NCI-H1930 (cell line): ENCODE results near the gene PTPN18.
A peak's percentile ranks its signal among the peaks of the same experiment; 100 is the strongest.

ENCODE experiments used
- DNase-seq, 2 experiments: peaks; one replicate each; lab custom pipeline; 2025; lab: John Stamatoyannopoulos, UW

The PTPN18 gene

DNA sequence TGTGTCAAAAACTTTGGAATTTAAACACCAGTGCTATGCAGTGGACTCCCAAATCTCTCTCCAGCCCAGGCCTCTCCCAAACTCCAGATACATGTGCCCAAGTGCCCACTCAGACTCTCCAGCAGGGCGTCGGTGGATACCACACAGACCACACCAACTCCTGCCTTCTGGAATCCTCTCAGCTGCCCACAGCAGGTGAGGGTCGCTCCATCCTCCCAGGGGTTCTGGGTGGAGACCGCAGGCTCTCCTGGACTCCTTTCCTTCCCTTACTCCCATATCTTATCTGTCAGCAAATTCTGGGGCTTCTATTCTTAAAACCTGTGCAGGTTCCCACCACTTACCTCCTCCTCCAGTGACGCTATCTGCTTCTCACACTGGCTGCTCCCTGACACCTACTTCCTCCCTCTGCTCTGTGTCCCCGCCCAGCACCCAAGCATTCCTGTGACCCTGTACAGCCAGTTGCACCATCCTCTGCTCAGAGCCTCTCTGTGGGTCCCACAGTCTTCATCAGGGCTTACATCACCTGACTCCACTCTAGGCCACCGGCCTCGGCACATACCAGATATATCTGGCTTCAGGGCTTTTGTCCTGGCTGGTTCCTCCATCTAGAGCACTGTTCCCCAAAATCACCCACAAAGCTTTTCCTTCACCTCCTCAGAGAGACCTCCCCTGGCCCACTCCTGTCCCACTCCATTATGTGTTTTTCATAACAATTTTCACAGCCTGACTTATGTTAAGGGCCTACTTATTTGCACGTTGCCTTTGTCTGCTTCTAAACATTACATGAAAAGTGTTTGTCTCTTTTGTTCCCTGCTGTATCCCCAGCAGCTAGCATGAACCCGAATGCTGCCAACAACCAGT lies 15.7 kb upstream of the PTPN18 start:
- DNase-seq: no peak

DNA sequence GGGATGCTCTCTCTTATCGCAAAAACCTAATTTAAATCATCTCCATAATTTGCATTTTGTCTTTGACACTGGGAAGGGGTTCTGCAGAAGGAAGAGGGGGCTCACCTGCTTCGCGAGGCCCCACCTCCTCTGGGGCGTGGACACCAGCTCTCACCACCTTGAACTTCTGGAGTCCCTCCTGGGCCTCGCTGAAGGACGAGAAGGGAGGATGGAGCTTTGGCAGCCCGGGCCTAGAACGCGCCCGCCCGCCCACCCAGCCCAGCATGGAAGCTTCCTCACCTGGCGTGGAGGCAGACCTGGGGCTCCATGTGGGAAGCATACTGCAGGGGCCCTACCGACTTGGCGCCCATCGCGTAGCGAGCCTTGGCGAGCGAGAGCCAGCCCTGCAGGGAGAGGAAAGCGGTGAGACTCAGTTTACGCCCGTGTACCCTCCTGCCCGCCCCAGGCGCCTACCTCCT lies 14.3 kb upstream of the PTPN18 start:
- DNase-seq: no peak

DNA sequence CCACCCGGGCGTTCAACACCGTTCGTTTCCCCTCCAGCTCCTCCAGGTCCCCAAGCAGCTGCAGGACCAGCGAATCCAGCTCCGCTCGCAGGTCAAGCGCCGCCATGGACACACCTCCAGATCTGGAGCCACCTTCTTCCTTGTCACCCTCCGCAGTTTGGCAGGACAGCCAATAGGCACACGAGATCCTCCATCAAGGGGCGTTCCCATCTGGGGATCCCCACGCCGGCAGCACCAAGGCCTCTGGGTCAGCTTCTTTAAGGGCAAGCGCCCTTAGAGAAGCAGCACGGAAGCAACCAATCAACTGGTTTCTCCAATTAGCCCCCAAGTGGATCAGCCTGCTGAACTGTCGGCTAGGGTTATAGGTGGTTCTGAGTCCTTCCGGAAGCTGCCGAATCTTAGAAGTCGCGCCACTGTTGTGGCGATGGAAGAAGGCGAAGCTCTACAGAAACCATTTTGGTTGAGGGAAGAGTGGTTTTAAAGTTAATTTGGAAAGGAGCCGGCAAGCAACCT lies 13.8 kb upstream of the PTPN18 start:
- peak; percentile 88 for DNase-seq

DNA sequence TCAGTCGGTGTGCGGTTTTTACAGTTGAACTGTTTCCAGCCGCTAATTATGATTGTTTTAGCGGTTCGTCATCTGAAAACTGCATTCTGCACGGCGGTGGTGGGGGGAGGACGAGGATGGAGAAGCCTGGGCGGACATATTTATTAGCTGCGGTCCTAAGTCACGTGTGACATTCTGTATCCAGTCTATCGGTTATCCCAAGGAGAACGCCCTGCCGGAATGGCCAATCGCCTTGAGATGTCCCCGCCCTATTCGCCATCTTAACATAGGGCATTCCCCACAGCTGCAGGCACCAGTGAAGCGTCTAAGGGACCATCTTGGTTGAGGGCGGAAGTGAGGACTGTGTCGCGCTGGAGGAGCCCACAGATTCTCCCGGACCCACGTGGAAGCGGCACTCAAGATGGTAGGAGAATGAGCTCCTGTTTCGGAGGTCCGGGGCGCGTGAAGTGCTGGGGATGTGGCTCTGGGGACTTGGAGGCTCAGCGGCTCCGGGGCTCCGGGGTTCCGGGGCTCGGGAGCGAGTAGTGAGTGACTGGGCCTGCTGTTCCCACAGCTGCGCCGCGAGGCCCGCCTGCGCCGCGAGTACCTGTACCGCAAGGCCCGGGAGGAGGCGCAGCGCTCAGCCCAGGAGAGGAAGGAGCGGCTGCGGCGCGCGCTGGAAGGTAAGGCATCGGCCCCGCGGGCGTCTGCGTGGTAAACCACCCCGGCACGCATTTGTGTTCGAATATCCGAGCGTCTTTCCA lies 13.2 kb upstream of the PTPN18 start, which contains the start of gene IMP4:
IMP4 (plus strand) TSS at position 365 of the 743 bp plus-strand sequence; CDS start at position 401, 36 bp downstream.
- peak; percentile 97 to 98 for DNase-seq

DNA sequence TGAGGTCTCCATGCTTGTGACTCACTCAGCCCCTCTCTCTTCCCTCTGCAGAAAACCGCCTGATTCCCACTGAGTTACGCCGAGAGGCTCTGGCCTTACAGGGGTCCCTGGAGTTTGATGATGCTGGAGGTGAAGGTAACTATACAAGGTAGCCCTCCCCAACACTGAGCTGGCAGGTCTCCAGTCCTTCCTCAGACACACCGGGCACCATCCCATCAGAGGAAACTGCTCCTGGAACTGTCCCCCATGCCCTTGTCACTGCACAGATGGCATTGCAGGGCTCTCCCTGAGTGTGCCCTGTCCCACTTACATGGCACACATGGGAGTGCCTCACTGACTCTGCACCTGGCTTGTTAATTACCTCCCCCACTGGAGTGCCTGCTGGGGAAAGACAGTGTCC lies 11.3 kb upstream of the PTPN18 start:
- no peak for DNase-seq

DNA sequence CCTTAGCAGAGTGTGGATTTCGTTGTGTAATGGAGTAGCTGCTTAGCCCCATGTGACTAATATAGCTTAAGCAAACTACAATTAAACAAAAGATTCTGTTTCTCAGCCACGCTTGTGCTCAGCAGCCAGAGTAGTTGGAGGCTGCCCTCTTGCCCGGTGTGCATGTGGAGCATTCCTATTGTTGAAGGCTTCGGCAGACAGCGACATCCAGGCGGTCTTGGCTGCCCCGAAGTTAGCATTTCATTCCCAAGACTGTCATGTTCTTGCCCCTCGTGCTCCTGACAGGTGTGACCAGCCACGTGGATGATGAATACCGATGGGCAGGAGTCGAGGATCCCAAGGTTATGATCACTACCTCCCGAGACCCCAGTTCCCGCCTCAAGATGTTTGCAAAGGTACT lies 10.8 kb upstream of the PTPN18 start:
- DNase-seq: no peak

DNA sequence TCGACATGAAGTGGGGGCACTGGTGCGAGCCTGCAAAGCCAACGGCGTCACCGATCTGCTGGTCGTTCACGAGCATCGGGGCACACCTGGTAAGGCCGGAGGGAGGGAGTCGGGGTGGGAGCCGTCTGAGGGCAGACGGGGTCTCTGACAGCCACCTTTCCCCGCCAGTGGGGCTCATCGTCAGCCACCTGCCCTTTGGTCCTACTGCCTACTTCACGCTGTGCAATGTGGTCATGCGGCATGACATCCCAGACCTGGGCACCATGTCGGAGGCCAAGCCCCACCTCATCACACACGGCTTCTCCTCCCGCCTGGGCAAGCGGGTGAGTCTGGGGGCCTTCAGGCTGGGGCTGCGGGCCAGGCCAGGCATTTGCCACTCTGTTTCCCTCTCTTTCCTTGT lies 10.2 kb upstream of the PTPN18 start:
- no peak for DNase-seq

DNA sequence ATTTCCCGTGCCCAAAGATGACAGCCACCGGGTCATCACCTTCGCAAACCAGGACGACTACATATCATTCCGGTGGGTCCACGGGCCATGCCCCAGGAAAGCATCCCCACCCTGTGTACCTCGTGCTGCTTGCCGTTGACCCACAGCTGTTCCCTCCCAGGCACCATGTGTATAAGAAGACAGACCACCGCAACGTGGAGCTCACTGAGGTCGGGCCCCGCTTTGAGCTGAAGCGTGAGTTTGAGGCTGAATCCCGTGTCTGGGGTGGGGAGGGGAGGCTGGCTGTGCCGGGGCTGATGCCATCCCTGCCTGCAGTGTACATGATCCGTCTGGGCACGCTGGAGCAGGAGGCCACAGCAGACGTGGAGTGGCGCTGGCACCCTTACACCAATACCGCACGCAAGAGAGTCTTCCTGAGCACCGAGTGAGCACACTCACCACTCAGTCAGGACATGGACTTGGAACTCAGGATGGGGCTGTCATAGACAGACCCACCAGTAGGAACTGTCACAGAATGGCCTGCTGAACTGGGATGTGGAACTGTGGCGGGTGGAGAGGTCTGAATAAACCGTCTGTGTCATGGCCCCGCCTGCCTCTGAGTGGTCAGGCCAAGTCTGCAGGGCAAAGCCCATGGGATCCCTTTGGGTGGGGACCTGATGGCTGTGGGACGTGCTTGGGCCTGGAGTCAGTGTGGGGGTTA lies 9.7 kb upstream of the PTPN18 start:
- DNase-seq: no peak

DNA sequence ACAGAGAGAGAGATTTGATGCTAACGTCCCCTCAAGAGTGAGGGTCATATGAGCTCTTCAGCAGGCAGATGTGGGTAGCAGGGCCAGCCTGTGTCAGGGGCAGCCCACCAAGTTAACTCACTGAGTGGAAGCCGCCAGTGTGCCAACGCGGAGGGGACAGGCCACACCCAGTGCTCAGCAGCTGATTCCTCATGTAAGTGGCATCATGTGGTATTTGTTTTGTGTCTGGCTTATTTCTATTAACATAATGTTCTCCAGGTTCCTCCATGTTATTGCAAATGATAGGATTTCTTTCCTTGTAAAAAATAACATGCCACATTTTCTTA lies 9.2 kb upstream of the PTPN18 start:
- DNase-seq: no peak

DNA sequence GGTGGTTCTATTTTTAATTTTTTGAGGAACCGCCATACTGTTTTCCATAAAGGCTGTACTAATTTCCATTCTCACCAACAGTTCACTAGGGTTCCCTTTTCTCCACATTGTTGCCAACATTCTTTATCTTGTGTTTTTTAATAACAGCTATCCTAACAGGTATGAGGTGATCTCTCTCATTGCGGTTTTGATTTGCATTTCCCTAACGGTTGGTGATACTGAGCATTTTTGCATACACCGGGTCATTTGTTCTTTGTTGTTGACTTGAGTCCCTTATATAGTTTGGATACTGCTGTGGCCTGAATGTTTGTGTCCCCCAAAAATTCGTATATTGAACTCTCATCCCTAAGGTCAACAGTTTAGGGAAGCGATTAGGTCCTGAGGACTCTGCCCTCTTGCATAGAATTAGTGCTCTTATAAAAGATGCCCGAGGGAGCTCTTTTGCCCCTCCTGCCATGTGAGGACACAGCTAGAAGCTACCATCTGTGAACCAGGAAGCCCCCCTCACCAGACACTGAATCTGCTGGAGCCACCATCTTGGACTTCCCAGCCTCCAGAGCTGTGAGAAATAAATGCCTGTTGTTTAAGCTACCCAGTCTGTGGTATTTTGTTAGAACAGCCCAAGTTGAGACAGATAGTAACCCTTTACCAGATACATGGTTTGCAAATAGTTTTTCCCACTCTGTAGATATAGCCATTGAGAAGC lies 8.5 kb upstream of the PTPN18 start:
- no peak for DNase-seq

DNA sequence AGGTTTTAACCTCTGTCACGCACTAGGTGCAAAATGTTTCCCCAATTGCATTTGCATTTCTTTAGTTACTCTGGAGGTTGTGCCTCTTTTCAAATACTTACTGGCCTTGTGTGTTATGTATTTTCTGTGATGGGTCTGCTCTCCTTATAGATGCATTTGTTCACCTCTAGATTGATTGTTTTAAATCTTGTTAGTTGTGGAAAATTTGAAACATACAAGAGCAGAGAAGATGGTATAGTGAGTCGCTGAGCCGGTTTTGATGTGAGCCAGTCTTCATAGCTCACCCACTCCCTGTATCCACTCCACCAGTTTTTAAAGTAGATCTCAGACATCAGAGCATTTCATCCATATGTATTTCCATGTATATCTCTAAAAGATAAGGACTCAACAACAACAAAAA lies 6.7 kb upstream of the PTPN18 start:
- DNase-seq: no peak

DNA sequence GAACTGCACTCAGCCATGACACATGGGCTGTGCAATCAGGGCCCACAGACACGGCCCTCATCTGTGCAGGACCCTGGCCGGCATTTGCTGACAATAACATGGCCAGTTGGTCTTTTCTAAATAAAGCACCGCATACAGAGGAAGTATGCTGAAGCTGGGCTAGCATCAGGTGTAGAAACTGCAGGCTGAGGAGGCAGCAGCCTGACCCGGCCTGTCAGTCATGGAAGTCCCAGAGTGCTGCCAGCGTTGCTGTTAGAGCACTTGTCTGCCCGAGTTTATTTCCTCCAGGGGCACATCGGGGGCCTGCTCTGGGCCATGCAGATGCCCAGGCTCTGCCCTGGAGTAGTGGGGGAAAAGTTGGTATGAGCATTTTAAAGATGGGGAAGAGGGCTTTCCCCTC lies 4.1 kb upstream of the PTPN18 start:
- no peak for DNase-seq

DNA sequence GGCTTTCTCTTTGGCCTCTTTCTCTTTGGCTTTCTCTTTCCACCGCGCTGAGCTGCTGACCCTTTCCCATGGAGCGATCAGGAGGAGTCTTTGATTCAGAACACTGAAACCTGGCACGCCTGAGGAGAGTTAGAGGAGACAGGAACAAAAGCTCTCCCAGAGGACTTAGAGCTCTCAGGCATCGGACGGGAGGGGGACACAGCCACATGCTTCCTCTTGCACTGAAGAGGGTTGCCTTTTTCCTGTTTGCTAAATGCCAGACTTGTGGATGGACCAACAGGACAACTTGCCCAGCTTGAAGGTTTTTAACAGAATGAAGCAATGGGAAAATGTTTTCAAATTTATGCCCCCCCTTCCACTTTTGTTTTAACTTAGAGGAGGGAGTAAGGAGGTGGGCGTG lies 3.6 kb upstream of the PTPN18 start:
- DNase-seq: no peak

DNA sequence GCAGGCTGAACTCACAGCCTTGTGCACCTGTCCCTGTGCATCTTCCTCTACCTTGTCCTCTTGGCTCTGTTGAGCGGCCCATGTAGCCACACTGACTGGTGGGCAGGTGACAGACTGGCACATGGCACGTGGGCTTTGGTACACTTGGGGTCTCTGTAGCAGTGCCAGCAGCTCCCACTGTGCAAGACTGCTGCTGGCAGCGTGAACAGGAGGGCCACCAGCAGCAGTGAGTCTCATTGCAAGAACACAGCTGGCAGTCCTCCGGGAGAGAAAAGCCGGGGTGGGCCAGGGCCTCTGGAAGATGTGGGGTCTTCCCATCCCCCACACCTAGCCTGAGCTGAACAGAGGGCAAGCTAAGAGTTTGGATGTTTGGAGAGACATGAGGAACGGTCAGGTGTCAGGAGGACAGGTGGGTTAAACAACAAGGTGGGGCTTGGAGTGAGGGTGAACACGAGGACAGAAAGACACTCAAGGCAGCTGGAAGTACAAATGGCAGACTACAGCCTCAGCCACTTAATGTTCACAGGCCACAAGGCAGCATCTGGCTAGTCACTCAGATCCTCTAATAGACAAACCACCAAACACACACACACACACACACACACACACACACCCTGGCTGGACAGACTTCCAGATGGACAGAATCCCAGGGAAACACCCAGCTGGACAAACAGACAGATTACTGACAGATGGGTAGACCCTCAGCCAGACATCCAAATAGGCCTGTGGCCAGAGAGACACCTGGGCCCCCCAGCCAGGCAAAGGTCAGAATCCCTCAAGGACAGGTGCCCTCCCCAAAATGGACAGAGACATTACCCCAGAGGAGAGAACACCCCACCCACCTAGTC lies 2.3 kb upstream of the PTPN18 start:
- DNase-seq: no peak

DNA sequence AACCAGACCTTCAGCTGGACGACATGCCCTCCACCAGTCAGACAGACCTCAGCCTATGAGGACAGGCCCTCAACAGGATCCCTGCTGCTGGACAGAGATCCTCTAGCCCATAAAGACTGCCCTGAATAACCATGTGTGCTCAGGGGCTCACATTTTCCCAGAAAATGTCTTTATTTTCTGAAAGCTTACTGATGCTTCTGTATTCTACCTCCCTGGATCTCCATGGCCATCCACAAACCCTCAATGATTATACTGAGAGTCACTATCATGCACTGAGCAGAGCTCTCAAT lies 1.8 kb upstream of the PTPN18 start:
- DNase-seq: no peak

DNA sequence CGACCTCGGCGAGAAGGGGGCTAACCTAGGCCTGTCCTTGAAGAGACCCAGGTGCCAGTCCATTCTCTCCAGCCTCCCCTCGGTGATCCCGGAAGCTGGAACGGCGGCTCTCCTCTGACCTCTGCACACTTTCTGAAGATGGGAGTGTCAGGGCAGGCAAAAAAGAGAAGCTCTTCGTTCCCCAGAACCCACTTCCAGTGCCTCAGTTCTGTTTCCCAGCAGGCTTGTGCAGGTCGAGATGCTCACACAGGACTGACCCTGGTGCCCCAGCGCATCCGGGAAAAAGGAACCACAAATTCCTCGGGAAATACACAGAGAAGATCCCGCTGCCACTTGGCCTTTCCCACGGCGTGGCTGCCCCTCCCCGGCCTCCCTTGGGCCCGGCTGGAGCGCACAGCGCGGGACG lies 681 bp upstream of the PTPN18 start:
- DNase-seq: no peak

DNA sequence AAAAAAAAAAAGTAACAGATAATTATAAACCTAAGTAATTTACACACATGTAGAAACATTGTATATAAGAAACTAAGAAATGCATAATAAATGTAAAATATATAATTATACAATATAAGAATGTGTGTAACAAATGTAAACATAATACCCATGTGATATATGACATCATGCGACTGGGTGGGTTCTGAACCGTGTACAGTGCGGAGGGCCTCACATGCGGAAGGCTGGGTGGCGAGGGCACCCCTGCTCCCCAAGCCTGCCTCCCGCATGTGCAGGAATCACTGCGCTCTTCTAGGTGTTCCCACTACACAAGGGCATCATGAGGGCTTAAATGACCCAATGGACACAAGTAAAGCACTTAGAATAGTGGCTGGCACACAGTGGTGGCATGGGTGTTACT lies 2.0 kb downstream of the PTPN18 start:
- no peak for DNase-seq

DNA sequence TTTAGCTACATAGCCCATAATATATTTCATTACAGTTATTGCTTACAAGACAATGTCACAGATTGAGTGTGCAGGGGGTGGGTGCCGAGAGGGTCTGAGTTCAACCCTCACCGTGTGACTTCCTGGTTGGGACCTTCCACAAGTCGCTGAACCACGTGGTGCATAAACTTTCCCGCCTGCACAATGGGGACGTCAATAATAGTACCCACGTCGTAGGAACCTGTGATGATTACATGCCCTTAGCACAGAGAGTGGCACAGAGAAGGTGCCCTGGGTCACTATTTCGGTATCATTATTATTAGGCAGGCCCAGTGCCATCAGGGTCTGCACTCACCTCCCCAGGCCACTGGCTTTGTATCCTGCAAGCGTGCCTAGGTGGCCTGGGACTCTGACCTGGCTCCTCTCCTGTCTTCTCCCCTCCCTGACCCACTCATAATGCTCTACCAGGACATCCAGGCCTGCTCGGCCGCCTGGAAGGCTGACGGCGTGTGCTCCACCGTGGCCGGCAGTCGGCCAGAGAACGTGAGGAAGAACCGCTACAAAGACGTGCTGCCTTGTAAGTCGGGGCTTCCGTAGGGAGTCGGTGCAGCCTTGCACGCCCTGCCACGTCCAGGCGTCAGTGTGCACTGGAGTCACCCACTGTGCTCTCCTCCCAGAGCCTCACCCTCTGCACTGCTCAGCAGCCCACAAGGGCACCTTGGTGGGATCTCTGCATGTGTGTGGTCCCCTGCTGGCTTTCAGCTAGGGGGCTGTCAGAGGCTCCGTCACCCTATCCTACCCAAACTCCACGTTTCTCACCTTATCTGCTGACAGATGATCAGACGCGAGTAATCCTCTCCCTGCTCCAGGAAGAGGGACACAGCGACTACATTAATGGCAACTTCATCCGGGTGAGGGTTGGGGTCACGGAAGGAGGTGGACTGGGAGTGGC lies 2.8 kb downstream of the PTPN18 start:
- no peak for DNase-seq

DNA sequence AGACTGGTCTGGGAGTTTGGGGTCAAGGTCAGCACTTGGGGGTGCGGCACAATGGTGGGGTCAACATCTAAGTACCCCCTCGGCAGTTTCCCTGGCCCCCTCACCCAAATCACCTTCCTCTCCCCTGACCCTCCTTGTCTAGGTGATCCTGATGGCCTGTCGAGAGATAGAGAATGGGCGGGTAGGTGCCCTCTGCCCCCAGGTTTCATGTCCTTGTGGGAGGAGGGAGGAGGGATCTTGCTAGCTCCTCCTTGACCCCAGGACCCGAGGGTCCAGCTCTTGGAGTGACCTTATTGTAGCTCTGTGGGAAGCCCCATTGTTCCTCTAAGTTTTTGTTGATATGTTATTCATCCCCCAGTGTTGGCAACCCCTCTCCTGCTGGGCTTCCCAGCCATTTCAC lies 3.6 kb downstream of the PTPN18 start:
- DNase-seq: no peak

DNA sequence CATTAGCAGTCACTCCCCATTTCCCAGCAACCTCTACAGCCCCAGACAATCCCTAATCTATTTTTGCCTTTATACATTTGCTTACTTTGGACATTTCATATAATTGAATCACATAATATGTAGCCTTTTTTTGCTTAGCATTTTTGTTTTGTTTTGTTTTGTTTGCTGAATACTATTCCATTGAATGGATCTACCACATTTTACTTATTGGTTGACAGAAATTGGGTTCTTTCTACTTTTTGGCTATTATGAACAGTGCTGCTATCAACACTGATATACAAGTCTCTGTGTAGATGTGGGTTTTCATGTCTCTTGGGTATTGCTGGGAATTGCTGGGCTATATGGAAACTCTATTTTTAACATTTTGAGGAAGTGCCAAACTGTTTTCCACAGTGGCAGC lies 7.6 kb downstream of the PTPN18 start:
- DNase-seq: no peak
